GM19372 (cell line): Measurements from ENCODE around the gene BACH2.

Experiments used
- ATAC-seq: cut with Tn5 transposase; IDR thresholded peaks from one replicate; pipeline ENCODE4 v1.9.1; 2021; ENCODE audit warnings: mild to moderate bottlenecking, low read depth, moderate library complexity; ENCODE audit not compliant: unreplicated experiment

Gene BACH2

GRCh38 chr6:90249034-90249433, 47.6 kb downstream of the BACH2 start:
- ATAC-seq, result no peak

GRCh38 chr6:90247262-90247661, 49.4 kb downstream of the BACH2 start:
- ATAC-seq, result no peak

GRCh38 chr6:90241229-90241880, 55.3 kb downstream of the BACH2 start:
- ATAC-seq, result no peak

DNA sequence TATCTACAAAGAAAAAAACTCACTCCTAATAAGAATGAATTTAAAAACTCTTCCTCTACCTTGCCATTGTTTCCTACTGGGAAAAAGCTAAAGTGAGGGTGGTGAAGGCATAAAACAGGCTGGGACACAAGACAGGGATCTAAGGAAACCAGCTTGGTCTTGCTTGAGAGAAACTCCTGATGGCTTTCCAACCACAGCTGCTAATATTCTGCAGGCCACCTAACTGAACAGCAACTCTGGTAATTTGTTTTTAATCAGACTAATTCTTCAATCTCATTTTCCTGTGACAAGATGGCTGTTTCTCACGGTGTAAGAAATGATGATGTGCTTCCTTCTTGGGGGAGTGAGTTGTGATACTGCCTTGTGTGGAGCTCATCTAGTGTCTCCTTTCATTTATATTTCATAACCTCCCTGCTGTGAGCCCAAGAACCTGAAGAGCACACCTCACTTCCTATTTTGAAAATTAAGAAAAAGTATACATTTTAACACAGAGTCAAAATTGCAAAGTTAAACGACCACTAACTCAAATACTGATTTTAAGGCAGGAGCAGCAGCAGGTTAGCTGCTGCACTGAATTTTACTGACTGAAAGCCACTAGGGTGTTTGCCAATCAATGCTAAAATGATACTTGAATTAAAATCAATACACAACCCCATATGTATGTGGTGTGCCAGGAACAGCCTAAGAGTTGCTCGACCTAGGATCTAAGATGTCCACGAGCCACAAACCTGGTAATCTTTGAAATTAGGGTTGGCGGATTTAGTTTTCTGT, 58.0 kb downstream of the BACH2 start:
- ATAC-seq, result no peak

DNA sequence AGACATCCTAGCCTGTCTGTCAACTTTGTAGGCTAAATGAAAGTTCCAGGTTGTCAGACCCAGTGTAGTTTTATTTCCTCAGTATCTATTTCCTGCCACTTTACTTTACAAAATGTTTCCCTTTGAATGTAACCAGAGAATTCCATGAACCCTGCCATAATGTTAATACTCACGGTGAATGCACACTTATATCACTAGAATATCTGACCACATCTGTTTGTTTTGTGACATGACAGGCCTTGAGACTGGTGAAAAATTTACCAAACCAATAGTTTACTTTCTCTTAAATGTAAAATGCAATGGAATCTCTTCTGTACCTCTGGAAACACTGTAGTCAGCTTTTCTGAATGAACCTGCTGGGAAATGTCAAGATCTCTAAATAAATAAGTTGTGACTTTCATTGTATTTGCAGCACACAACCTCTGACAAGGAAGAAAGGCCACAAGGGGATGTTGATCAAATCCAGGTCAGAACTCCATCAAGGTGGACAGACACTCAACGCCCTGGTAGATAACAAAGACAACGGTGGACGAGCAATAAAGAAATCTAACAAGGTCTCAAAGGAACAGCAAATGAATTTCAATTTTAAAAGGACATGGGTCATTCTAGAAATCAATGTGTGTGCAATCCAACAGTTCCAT, 59.2 kb downstream of the BACH2 start:
- no peak for ATAC-seq

DNA sequence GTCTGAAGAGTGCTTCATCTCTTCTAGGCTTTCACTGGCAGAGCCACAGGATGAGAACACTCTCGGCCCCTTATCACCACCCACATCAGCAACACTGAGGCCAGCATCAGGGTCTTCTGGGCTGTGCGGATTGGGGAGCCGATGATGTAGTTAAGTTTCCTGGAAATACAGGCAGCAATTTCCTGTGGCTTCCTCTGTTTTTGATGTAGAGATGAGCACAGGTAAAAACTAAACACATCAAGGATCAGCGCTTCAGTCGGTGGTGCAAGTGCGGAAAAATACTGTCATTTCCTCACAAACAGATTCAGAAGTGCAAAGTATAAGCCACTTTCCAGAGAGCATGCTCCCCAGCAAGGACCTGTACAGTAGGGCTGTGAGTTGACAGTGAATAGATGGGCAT, 62.6 kb downstream of the BACH2 start:
- no peak for ATAC-seq

GRCh38 chr6:90233213-90233612, 63.4 kb downstream of the BACH2 start:
- ATAC-seq, result no peak

DNA sequence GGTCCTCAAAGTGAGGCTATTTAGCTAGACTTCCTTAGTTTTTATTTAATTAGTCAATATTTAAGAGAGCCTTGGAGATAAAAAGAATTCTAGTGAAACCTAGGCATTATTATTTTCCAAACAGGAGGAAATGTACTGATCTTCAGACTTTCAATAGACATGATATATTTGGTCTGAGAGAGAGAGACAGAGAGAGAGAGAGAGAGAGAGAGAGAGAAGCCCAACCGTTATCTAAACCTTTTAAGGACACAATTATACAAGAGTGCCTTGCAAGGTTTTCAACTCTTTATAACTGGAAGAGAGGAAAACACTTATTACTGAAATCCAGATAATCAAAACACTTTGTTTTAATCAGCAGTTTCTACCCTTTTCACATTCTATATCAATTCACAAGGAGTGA, 64.8 kb downstream of the BACH2 start:
- ATAC-seq, result no peak

DNA sequence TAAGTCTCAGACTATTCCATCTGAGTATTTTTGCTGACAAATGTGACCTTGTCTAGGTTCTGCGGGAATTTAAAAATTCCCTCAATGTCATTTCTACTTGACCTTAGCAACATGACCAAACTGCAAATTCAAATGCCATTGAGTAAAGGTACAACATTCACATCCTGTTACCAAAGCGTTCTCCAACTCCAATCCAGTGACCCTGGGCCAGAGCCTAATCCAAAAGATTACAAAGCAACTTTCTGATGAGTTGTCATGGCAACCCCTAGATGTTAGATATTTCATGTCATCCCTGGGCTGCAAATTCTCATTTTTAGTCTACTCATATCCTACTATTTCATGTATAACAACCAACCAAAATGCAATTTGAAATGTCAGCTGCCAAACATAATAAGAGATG, 65.3 kb downstream of the BACH2 start:
- no peak for ATAC-seq

DNA sequence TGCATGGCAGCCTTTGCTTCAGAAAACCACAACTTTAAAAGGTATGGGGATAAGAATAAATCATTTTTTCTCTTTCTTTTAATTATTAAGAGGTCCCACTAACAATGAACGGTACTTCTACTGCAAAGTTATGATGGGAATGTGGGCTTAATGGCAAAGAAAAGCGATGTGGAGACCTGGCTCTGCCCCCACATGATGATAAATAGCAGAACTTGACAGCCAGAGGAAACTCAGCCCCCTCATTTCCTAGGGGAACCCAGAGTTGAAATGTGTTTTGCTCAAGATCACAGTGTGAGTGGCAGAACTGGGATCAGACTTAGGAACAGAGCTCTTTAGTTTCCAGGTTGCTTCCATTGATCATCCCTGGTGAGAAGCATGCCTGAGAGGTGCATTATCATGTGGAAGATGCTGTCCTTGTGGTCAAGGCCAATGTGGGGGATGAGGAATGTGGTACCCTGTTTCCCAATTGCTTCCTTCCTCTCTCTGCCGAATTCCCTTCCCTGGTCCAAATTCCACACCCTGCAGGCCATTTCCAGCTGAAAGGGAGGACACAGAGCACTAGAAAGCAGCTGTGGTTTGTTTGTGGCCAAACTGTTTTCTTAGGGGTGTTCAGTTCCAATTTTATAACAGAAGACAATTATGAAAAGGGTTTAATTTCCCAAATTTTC, 66.0 kb downstream of the BACH2 start:
- ATAC-seq, result no peak

DNA sequence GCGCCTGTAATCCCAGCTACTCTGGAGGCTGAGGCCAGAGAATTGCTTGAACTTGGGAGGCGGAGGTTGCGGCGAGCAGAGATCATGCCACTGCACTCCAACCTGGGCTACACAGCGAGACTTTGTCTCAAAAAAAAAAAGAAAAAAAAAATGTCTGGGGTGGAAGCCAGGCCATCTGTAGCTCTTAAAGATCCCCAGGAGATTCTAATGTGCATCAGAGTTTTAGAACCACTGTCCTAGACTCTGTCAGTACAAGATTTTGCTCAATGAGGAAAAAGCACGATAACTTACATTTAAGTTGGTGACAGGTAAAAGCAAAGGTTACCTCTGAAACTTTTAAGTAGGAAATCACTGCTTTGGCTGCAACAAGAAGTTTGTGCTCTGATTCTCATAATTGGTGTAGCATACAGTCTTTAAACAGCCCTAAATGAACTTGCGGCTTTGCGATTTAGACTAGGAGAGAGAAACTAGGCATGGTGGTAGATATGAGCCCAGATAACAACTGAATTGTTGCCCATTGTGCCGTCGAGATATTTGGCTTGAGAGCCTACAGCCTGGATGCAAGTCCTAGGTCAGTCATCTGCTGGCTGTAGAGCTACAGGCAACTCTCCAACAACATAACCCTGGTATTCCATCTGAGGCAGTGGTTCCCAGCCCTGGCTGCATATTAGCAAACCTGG, 67.2 kb downstream of the BACH2 start:
- no peak for ATAC-seq

GRCh38 chr6:90227673-90228072, 69.0 kb downstream of the BACH2 start:
- ATAC-seq, result no peak

GRCh38 chr6:90227213-90227612, 69.4 kb downstream of the BACH2 start:
- no peak for ATAC-seq

- ATAC-seq, result no peak
Observed at GRCh38 chr6:90226257-90226656, 70.4 kb downstream of the BACH2 start.

DNA sequence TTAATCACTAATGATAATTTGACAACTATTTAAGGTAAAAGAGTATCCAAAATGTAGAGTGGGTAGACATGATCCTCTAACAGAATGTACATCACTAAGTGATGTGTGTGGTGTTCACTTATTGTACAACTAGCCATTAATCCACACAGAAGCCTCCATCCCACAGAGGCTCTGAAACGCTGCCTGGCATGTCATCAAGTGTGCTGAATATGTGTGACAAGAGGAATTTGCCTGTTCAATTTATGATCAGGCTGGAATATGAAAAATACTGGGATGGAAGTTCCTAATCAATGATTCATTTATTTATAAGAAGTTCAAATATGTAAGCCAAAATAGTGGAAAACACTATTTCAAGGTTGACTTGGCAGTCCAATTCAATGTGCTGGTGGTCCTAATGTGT, 72.4 kb downstream of the BACH2 start:
- ATAC-seq, result no peak

GRCh38 chr6:90222724-90223198, 73.9 kb downstream of the BACH2 start:
- ATAC-seq, result no peak

DNA sequence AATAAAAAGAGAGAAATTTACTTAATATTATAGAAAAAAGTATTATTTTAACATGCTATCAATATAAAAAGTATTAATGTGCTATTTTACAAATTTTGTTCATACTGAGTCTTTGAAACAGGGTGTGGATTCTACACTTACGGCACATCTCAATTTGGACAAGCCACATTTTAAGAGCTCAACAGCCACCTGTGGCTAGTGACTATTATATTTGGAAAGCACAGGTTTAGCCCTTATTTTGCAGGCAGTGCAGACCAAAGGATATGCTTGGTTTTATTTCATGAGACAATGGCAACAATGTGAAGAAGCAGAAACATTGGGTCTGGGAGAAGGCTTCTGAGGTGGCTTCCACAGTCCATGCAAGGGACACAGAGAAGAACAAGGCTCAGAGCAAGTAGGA, 74.6 kb downstream of the BACH2 start:
- no peak for ATAC-seq

DNA sequence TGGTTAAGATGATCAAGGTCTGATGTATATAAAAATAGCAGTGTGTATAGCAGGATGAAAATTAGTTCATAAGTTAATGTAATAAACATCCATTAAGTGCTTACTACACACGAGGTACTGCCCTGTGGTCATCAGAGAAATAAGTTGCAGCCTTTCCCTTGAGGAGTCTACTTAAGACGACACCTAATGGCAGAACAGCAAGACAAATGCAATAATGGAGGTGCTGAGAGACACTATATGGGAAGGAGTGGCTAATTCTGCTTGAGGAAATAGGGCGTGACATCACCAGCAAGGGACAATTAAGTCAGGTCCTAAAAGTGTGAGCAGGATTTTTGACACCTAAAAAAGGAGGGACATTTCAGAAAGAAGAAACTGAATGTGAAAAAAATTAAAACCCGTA, 75.2 kb downstream of the BACH2 start:
- no peak for ATAC-seq

- ATAC-seq, result no peak
Observed at GRCh38 chr6:90220273-90220672, 76.4 kb downstream of the BACH2 start.

DNA sequence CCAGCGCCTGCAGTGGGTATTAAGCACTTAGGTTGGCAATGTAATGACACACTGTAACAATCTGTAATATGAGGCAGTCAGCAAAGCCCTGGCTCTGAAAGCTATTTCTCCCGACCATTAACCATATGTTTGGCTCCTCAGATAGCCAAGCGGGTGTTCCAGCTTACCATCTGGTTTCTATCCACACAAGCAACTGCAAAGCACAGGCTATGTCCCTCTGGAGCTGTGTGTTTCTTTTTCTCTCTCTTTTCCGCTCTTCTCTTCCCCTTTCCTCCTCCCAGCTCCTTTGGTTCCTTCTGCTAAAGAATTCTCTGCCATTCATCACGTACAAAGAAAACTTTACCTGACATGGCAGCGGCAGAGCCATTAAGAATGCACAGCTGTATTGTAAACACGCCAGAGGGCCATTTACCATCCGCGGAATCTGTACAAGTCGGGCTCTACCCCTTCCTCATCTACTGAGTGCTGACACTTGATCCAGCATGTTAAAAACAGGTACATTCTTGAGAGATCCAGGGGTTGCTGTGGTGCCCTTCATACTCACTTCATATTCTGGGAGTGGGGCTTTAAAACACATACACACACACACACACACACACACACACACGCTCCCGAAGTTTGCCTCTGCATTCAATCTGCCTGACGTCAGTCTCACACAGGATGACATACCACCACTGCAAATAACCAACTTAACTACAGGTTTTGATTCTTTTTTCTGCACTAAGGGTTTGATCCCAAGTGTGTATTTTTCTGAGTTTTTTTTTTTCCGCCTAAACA, 77.2 kb downstream of the BACH2 start:
- ATAC-seq, result no peak
